Stimulated activated CD4-positive, alpha-beta T cell treated with anti-CD3 and anti-CD28 coated beads, Interleukin-1b, Interleukin-23, amount 100 ng/mL, for 4 hours (primary cell): ENCODE data around the gene LY6G5C.

Source experiments
- DNase-seq, 2 donors: peaks; one replicate each; pipeline ENCODE4 v3.0.0-alpha.2; 2020; ENCODE audit warnings: low read depth in 2 of 2

LY6G5C gene, protein sequence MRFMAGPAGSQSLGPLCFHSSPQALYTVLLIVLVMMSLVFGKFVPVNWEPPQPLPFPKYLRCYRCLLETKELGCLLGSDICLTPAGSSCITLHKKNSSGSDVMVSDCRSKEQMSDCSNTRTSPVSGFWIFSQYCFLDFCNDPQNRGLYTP

DNA sequence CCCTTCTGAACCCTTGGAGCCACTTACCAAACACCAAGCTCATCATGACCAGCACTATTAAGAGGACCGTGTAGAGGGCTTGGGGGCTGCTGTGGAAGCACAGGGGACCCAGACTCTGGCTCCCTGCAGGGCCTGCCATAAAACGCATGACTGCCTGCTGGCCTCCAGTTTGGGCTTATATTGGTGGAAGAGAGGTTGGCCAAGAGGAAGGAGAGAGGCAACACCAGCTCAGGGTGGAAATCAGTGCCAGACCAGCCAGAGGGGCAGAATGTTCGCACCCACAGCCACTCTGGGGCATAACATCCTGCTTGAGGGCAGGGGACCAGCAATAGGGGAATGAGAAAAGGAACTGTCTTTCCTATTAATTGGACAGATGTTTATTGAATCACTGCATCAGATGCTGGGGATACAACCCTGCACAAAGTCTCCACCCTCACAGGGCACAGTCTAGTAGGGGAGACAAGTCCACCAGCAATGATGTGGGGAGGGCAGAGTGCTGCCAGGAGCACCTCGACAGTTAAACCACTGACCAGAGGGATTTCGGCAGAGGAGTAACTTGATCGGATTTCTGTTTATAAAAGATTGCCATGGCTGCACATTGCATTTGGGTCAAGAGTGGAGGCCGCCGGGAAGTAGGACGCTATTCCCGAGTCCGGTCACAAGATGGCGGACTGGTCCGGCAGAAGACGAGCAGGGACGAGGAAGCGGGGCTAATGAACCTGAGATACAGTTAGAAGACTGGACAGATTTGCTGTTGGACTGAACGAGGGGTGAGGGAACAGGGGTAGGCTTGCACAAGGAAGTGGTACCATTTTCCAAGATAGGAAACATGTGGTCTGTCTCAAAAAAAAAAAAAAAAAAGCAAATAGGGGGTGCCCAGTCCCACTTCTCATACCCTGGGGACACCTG is at the start of gene LY6G5C:
TSS of gene LY6G5C (minus strand) at position 842 of the 909 bp plus-strand sequence. CDS start at position 148, 694 bp downstream.
- DNase-seq, result peak in 1 of 2 donors; percentile 45

GRCh38 chr6:31729979-31730630 is 49.2 kb upstream of the LY6G5C start:
- peak; percentile 50 to 58 for DNase-seq

- peak; percentile 70 to 72 for DNase-seq
Measured at GRCh38 chr6:31729515-31729978, 48.7 kb upstream of the LY6G5C start.

- no peak for DNase-seq
Measured at GRCh38 chr6:31728767-31729514, 48.1 kb upstream of the LY6G5C start, which contains the start of gene DDAH2. Gene DDAH2, minus strand, starts transcription at chr6:31729299. Its CDS starts 138 bp downstream, at chr6:31729161.

- no peak for DNase-seq
Measured at GRCh38 chr6:31727717-31728671, 47.1 kb upstream of the LY6G5C start.

DNA sequence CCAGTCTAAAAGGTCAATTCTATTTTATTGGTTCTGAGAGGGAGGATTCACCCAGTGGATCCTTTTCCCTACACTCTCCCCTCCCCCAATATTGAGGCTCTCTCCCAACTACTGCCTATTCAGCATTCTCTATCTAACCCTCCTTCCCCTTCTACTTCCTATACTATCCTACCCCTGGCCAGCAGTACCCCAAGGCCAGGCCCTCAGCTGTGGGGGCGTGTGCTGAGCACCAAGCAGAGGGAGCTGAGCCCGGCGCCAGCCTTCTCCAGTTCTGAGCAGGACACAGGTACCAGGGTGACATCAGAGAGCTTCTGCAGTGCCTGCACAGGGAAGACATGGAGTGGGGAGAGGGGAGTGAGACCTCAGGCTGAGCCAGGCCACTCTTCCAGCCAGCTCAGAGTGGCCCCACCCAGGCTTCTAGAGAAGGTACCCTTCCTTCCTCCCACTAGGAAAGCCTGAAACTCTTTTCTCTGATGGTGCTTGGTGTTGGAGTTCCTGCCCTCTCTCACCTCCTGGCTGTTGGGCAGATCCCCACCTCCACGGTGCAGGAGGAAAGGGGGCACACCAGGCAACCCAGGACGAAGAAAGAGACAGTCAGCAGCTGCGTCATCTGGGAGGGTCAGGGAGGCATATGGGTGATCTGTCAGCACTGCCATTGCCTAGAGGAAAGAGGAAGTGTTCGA is 46.3 kb upstream of the LY6G5C start:
- no peak for DNase-seq

- DNase-seq, result no peak
Measured at GRCh38 chr6:31725502-31726350, 44.9 kb upstream of the LY6G5C start.

GRCh38 chr6:31723980-31724691 is 43.3 kb upstream of the LY6G5C start:
- no peak for DNase-seq

- DNase-seq, result no peak
Measured at GRCh38 chr6:31723245-31723979, 42.5 kb upstream of the LY6G5C start, which contains the start of gene MPIG6B. Gene MPIG6B, plus strand, starts transcription at chr6:31723373. Its CDS starts 11 bp downstream, at chr6:31723384.

GRCh38 chr6:31722173-31722572 is 41.3 kb upstream of the LY6G5C start:
- DNase-seq, result no peak

GRCh38 chr6:31721351-31722020 is 40.6 kb upstream of the LY6G5C start, which contains the start of gene LY6G6C:
Gene LY6G6C, minus strand, starts transcription at chr6:31721746. Its CDS starts 67 bp downstream, at chr6:31721679.
- no peak for DNase-seq

DNA sequence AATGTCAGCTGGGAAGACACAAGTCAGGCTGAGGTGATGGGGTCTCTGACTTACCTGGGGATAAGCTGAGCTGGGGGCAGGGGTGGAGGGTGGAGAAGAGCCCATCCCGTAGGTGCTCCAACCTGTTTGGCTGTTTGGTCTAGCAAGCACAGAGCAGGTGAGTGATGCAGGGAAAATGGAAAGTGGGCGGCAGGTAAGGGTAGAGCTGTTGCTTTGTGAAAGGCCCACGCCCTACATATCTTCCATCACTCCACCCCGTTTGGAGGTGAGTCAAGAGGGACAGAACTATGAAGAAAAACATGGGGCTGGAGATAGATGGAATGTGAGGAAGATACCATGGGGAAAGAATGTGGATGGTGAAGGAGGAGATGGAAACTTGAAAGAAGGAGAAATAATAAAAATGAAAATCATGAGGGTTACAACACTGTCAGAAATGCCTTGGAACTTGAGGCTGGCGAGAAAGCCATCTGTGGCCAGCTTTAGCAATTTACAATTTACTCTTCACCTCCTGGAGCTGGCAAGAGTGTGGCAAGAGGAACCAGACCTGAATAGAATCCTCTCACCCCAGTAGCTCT is 39.4 kb upstream of the LY6G5C start:
- no peak for DNase-seq

DNA sequence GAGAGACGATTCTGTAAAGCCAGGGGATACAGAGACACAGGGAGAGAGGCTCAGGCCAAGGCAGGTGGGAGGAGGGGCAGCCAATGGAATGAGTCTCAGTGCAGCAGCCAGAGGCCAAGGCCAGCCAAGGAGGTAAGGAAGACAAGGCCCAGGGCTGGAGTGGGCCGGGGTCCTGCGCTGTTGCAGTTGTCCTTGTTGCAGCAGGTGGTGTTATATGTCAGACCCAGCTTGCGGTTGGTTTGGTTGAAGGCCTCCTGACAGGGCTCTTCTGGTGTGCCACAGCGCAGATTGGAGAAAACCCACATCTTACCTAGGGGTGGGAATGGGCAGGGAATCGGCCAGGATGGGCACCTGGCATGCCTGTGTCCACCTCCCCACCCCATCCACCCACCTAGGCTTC is 38.1 kb upstream of the LY6G5C start:
- no peak for DNase-seq

DNA sequence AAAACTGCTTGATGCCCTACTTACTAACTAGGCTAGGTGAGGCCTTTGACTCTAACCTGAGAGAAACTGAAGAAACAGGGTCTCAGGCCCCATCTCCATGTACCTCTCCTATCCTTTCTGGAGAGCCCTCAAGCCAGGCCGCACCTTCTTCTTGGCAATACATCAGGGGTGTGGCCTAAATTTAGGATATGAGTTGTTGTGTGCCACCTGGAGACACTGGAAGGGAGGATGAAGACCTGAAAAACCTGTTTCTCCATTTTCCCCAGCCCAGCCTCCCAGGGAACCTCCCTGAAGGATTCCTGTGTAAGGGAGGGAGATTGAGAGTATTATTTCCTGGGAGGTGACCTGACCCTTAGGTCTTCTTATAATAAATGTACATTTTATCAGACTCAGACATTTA is 37.4 kb upstream of the LY6G5C start:
- no peak for DNase-seq

GRCh38 chr6:31717499-31718222 is 36.8 kb upstream of the LY6G5C start:
- no peak for DNase-seq
